ENCODE measurements around the gene TNNI2.

Gene TNNI2

DNA sequence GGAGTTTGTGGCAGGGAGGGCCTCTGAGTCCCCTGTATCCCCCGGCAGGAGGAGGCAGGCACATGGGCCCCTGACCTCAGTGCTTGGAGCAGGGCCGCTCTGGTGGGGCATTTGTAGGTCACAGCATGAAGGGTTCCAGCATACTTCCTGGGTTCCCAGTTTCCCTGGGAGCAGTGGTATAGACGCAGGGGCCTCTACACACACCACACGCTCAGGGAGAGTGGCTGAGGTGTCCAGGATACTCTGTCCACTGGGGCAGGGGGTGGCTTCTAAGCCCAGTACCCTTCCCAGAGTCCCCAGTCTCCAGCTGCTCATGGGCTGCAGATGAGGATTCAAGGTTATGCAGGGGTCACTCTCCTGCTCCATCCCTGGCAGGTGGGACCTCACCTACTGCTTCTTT, 20.2 kb downstream of the TNNI2 start:
- in situ Hi-C loops (cut with MboI; ENCODE audit: low sequenced_read_pairs, unreplicated experiment), result no loop called here
- TF ChIP-seq, protein P1, sequence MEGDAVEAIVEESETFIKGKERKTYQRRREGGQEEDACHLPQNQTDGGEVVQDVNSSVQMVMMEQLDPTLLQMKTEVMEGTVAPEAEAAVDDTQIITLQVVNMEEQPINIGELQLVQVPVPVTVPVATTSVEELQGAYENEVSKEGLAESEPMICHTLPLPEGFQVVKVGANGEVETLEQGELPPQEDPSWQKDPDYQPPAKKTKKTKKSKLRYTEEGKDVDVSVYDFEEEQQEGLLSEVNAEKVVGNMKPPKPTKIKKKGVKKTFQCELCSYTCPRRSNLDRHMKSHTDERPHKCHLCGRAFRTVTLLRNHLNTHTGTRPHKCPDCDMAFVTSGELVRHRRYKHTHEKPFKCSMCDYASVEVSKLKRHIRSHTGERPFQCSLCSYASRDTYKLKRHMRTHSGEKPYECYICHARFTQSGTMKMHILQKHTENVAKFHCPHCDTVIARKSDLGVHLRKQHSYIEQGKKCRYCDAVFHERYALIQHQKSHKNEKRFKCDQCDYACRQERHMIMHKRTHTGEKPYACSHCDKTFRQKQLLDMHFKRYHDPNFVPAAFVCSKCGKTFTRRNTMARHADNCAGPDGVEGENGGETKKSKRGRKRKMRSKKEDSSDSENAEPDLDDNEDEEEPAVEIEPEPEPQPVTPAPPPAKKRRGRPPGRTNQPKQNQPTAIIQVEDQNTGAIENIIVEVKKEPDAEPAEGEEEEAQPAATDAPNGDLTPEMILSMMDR (IDR thresholded peaks at IDR 0.05; ENCODE audit: borderline replicate concordance, control extremely low read depth, extremely low read depth, insufficient read depth, missing control alignments), result no peak
- DNase-seq (ENCODE audit: low spot score), result no peak

DNA sequence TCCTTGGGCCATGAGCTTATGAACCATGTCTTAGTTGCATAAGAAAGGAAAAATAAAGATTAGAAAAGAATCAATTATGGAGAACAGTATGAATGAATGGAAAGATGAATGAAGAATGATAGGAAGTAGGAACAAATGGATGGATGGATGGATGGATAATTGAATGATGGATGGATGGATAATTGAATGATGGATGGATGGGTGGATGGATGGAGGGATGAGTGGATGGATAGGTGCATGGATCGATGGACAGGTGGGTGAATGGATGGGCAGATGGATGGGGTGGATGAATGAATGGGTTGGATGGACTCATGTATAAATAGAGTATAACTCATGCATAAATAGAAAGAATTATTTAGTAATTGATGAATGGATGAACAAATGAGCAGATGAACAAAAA, 21.3 kb downstream of the TNNI2 start:
- TF ChIP-seq, protein P1 (IDR thresholded peaks at IDR 0.05; ENCODE audit: borderline replicate concordance, control extremely low read depth, extremely low read depth, insufficient read depth, missing control alignments), result no peak
- no peak for DNase-seq (ENCODE audit: low spot score)
- in situ Hi-C loops (cut with MboI; ENCODE audit: low sequenced_read_pairs, unreplicated experiment), result no loop called here

DNA sequence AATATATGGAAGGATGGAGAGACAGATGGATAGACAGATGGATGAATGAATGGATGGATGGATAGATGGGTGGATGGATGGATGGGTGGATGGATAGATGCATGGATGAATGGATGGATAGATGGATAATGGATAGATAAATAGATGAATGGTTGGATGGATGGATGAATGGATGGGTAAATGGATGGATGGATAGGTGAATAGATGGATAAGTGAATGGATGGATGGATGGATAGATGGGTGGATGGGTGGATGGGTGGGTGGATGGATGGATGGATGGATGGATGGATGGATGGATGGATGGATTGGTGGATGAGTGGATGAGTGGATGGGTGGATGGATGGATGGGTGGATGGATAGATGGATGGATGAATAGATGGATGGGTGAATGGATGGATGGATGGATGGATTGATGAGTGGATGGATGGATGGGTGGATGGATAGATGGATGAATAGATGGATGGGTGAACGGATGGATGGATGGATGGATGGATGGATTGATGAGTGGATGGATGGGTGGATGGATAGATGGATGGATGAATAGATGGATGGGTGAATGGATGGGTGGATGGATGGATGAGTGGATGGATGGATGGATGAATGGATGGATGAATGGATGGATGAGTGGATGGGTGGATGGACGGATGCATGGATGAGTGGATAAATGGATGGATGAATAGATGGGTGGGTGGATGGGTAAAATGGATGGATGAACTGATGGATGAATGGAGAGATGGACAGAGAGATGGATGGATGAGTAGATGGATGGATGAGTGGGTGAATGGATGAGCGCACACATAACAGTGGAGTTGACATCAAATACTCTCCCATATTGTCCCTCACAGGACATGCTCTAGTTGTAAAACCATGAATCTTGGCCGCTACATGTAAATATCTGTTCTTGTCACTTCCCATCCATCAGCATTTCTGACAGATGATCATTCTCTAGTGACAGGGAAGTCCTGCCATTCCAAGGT, 22.9 kb downstream of the TNNI2 start:
- TF ChIP-seq, protein P1 (IDR thresholded peaks at IDR 0.05; ENCODE audit: borderline replicate concordance, control extremely low read depth, extremely low read depth, insufficient read depth, missing control alignments), result no peak
- DNase-seq (ENCODE audit: low spot score), result no peak
- in situ Hi-C loops (cut with MboI; ENCODE audit: low sequenced_read_pairs, unreplicated experiment), result no loop called here

DNA sequence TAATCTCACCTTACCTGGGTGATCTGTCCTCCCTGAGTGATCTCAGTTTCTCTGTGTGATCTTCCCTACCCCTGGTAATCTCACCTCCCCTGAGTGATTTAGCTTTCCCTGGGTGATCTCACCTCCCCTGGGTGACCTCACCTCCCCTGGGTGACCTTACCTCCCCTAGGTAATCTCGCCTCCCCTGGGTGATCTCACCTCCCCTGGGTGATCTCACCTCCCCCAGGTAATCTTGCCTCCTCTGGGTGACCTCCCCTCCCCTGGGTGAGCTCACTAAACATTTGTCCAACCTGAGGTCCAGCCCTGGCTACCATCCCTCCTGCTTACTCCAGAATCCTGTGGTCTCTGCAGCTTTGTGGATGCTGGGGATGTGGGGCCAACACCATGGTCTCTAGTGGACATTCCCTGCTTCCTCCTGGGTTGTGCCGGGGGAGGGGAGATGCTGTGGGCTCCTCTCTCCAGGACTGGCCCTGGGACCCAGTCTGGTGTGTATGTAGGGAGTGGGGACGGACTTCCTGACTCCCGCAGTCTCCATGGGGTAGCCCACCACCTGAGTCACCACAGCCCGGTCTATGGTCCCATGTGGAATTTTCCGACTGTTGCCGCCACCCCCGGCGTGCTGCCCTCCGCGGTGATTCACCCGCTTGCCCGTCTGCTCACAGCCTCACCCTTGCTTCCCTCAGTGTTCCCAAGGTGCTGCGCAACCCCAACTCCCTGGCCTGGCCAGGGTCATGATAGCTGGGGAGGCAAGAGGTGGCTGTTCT, 24.0 kb downstream of the TNNI2 start:
- TF ChIP-seq, protein P1 (IDR thresholded peaks at IDR 0.05; ENCODE audit: borderline replicate concordance, control extremely low read depth, extremely low read depth, insufficient read depth, missing control alignments), result no peak
- DNase-seq (ENCODE audit: low spot score), result no peak
- in situ Hi-C loops (cut with MboI; ENCODE audit: low sequenced_read_pairs, unreplicated experiment), result no loop called here

DNA sequence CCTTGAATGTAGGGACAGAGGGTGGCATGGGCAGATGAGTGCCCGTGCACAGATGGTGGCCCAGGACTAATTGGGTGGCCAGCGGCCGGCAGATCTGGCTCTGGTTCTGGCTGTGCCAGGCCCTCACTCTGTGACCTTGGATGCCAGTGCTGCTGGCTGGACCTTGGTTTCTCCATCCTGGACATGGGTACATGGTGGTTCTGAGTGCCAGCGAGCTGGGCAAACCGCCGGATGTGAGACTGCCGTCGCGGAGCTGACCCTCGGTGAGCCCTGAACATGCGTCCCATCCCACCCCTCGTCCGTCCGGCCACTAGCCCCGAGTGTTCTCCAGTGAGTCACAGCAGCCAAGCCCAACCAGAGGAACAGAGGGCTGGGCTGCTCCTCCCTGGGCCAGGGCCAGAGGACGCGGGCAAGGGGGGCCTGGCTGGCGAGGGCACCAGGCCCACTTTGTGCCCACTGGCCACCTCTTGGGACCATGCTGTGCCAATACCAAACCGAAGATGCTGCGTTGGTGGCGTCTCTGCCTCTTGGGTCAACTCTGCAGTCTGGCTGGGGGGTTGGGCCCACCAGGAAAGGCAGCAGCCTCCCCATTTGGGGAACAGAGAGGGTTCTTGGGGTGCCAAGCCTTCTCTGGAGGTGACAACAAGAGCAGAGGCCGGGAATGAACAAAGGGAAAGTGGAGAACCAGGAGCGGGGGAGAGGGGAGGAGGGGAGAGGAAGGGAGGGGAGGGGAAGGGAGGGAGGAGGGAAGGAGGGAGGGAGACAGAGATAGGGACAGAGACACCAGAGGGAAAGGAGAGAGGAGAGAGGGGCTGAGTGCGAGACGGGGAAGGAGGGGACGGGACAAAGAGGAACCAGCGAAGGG, 24.8 kb downstream of the TNNI2 start:
- in situ Hi-C loops (cut with MboI; ENCODE audit: low sequenced_read_pairs, unreplicated experiment), result no loop called here
- TF ChIP-seq, protein P1 (IDR thresholded peaks at IDR 0.05; ENCODE audit: borderline replicate concordance, control extremely low read depth, extremely low read depth, insufficient read depth, missing control alignments), result no peak
- DNase-seq (ENCODE audit: low spot score), result no peak

DNA sequence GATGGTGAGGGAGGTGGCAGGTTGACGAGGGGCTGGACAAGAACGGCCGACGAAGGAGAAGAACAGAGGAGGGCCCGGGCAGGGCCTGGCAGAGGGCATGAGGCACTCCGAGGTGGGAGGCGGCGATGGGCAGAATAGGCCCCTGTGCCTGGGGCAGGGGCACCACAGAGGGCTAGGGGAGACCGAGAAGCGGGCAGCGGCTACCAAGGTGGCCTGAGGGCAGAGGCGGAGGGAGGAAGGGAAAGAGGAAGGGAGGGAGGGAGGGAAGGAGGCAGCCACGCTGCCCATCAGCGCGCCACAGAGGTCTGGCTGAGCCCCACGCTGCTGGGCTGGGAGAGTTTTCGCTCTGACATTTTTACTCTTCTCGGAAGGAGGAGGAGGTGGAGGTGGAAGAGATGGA, 25.4 kb downstream of the TNNI2 start:
- no peak for DNase-seq (ENCODE audit: low spot score)
- TF ChIP-seq, protein P1 (IDR thresholded peaks at IDR 0.05; ENCODE audit: borderline replicate concordance, control extremely low read depth, extremely low read depth, insufficient read depth, missing control alignments), result no peak
- in situ Hi-C loops (cut with MboI; ENCODE audit: low sequenced_read_pairs, unreplicated experiment), result no loop called here
